GM18508 (cell line): ENCODE measurements around the gene ZFAND2B.
"Not testable (repeated sequence)": the region's sequence is repeated elsewhere in the genome, so short reads cannot be mapped to it uniquely, and the experiment has no call there.

Experiments used
- ATAC-seq: cut with Tn5 transposase; IDR thresholded peaks from one replicate; pipeline ENCODE4 v1.9.1; 2021; ENCODE audit warnings: moderate number of reproducible peaks; ENCODE audit not compliant: insufficient read depth, unreplicated experiment

Gene ZFAND2B

DNA sequence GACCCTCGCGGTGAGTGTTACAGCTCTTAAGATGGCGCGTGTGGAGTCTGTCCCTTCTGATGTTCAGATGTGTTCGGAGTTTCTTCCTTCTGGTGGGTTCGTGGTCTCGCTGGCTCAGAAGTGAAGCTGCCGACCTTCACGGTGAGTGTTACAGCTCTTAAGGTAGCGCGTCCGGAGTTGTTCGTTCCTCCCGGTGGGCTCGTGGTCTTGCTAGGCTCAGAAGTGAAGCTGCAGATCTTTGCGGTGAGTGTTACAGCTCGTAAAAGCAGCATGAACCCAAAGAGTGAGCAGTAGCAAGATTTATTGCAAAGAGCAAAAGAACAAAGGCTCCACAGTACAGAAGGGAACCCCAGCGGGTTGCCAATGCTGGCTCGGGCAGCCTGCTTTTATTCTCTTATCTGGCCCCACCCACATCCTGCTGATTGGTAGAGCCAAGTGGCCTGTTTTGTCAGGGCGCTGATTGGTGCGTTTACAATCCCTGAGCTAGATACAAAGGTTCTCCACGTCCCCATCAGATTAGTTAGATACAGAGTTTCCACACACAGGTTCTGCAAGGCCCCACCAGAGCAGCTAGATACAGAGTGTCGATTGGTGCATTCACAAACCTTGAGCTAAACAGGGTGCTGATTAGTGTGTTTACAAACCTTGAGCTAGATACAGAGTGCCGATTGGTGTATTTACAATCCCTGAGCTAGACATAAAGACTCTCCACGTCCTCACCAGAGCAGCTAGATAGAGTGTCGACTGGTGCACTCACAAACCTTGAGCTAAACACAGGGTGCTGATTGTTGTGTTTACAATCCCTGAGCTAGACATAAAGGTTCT is 5.9 kb upstream of the ZFAND2B start:
- ATAC-seq, result not testable (repeated sequence)

DNA sequence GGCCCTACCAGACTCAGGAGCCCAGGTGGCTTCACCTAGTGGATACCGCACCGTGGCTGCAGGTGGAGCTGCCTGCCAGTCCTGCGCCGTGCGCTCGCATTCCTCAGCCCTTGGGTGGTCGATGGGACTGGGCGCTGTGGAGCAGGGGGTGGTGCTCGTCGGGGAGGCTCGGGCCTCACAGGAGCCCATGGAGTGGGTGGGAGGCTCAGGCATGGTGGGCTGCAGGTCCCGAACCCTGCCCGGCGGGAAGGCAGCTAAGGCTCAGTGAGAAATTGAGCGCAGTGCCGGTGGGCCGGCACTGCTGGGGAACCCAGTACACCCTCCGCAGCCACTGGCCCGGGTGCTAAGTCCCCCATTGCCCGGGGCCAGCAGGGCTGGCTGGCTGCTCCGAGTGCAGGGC is 5.3 kb upstream of the ZFAND2B start:
- not testable (repeated sequence) for ATAC-seq

DNA sequence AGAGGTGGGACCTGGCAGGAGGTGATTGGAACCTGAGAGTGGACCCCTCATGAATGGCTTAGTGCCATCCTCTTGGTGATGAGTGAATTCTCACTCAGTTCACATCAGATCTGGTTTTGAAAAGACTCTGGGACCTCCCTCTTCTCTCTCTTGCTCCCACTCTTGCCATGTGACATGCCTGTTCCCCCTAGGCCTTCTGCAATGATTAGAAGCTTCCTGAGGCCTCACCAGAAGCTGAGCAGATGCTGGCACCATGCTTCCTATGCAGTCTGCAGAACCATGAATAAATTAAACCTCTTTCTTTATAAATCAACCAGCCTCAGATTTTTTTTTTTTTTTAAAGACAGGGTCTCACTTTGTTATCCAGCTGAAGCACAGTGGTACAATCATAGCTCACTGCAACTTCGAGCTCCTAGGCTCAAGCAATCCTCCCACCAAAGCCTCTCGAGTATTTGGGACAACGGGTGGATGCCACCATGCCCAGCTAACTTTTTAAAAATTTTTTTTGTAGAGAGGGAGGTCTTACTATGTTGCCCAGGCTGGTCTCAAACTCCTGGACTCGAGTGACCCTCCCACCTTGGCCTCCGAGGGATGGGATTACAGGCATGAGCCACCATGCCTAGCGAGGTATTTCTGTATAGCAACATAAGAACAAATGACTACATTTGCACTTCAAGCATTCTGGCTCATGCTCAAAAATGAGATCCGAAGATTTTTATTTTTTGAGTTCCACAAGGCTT is 2.0 kb upstream of the ZFAND2B start:
- no peak for ATAC-seq

DNA sequence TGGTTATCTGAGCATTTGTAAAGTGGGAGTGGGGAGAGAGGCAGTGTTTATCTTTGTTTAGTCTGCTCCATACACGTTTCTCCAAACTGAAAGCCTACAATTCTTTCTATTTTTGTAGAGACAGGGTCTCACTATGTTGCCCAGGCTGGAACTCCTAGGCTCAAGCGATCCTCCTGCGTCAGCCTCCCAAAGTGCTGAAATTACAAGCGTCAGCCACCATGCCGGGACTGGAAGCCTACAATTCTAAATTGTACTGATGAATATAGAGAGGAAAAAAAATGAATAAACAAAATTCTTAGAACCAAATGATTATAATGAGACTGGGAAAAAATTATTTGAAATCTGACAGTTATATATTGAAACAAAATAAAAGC is 1.4 kb upstream of the ZFAND2B start:
- ATAC-seq, result no peak

DNA sequence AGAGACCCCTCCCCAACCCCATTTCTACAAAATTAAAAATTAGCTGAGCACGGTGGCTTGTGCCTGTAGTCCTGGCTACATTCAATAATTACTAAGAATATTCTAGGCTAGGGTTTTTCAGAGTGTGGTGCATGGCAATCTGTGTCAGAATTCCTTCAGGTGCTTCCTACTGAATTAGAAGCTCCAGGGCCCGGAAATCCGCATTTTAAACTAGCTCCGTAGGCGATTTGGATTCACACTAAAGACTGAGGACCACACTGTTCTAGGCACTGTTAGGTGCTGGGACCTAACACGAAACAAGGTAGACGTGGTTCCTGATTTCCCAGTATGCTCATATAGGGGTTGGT is 628 bp upstream of the ZFAND2B start:
- ATAC-seq, result no peak

DNA sequence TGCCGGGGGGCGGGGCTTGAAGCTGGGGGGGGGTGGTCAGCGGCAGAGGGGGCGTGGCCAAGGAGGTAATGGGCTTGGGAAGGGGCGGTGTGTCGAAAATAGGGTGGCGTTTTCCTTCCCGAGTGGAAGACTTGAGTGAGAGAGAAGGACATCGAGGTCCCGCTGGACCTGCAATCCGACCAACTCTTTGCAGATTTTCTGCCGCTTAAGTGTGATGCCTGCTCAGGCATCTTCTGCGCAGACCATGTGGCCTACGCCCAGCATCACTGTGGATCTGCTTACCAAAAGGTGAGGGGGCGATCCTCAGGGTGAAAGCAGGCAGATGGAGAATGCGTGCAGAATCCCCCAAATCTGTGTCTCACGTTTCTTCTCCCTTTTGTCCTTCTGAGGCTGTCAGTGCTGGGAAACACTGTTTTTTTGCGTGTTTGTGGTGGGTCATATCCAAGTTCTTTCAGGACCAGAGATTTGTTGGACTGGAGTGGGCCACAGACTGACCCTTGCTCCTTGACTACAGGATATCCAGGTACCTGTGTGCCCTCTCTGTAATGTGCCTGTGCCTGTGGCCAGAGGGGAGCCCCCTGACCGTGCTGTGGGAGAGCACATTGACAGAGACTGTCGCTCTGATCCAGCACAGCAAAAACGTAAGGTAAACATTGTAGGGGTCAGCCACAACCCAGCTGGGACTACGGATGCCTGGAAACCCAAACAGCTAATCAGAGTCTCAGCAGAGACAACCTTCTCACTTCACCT is 727 bp downstream of the ZFAND2B start:
- ATAC-seq, result no peak

DNA sequence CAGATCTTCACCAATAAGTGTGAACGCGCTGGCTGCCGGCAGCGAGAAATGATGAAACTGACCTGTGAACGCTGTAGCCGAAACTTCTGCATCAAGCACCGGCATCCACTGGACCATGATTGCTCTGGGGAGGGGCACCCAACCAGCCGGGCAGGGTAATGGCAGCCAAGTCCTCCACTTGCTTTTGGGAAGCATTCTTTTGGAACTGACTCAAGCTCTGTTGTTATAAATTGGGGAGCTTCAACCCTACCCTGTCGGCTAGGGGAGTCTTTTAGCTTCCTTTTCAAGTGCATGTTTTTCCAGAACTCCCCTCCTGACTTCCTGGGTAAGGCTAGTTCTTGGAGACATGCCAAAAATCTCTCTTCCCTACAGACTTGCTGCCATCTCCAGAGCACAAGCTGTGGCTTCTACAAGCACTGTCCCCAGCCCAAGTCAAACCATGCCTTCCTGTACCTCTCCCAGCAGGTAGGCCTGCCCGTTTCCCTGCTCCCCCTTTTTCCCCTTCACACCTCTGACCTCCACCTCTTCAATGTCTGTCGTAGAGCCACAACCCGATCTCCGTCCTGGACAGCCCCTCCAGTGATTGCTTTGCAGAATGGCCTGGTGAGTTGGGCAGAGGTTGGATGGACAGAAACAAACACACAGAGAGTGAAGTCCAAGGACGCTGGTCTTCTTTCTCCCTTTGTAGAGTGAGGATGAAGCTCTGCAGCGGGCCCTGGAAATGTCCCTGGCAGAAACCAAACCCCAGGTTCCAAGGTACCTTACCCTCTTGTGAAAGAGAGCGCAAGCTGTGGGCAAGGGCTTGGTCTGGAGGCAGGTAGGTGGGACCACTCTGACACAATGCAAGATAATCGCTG is 1.5 kb downstream of the ZFAND2B start:
- no peak for ATAC-seq

DNA sequence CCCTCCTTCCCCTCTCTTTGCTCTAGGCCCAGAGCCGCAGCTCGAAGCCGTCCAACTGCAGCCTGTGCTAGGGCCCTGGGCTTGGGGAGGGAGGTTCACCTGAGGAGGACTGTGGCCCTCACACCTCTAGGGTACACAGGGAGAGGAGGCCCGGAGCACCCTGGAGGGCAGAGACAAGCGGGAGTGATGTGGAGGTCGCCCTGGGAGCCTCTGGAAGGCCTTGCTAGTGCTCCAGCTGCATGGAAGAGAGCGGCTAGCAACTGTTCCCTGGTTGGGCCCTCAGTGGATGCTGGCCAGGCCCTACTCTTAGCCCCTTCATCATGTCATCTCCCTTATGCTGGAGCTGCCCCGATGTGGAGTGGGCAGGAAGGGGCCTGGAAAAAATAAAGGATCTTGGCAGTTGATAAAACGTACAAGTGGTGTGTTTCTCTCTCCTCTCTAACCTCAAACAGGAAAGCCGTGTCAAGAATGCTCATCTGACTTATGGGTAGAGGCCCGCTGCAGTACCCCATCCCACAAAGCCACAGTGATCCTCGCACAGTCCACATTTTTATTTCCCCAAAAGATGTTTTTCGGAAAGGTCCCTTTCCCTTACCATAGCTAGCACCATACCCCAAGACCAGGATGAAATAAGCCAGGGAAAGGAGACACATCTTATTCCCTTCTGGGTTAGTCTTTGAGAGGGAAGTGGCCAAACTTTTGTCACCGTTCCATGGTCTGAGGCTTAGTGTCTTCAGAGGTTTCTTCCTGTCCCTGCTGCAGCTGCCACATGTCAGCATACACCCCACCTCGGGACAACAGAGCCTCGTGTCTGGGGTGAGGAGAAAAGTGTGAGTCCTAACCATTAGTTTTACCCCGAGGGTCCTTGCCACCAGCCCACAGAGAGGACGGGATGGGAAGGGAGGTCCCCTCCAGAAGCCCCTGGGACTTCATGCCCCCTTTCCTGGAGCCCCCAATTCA is 2.9 kb downstream of the ZFAND2B start:
- ATAC-seq, result no peak

DNA sequence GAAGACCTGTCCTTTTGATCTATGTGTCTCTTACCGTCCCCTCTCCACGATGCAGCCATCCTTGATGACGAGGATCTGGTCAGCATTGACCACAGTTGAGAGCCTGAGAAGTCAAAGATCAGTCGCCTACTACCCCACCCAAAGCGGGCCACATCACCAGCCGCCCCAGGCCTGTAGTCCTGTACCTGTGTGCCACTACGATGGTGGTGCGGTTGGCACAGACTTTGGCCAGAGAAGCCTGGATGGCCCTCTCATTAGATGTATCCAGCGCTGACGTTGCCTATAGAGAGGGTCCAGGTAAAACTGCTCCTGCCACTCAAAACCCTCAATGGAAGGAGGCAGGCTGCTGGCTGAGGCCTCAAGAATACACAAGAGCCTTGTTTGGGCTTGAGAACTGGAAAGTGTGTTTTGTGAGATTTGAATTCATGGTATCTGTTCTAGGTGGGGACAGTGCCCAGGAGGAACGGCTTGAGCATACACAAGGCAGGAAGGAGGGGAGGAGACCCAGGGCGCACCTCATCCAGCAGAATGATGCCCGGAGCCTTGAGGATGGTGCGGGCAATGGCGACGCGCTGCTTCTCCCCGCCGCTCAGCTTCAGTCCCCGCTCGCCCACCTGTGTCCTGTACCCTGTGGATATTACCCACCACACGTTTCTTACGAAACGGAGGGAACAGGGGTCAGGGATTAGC is 3.8 kb downstream of the ZFAND2B start:
- ATAC-seq, result no peak

DNA sequence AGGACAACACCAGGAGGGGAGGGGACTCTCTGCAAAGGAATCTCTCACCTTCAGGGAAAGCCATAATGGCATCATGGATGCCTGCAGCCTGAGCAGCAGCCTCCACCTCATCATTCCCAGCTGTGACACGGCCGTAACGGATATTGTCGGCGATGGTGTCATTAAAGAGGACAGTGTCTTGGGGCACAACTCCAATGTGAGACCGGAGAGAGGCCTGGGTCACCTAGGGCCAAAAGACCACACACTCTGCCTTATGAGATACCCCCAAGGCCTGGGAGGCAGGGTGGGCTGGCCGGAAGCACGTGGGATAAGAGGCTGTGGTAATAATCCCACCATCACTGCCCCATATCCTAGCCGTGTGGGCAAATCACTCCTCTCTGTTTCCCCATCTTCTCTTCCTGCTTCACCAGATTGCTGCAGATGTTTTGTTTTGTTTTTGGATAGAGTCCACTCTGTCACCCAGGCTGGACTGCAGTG is 4.3 kb downstream of the ZFAND2B start:
- no peak for ATAC-seq

DNA sequence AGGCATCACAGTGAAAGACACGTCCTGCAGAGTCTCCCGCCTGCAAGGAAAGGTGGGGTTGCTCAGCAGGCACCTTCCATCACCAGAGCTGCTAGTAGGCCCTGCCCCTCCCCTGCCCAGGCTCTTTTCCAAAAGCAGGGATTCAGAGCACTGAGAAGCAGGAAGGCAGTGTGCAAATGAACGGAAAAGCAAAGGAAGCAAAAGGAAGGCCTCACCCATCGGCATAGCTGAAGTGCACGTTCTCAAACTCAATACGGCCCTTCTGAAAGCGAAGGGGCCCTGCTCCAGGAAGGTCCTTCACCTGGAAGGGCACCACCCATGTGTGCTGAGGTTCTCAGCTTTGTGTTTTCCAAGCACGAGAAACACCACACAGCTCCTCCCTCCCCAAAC is 6.4 kb downstream of the ZFAND2B start:
- no peak for ATAC-seq

DNA sequence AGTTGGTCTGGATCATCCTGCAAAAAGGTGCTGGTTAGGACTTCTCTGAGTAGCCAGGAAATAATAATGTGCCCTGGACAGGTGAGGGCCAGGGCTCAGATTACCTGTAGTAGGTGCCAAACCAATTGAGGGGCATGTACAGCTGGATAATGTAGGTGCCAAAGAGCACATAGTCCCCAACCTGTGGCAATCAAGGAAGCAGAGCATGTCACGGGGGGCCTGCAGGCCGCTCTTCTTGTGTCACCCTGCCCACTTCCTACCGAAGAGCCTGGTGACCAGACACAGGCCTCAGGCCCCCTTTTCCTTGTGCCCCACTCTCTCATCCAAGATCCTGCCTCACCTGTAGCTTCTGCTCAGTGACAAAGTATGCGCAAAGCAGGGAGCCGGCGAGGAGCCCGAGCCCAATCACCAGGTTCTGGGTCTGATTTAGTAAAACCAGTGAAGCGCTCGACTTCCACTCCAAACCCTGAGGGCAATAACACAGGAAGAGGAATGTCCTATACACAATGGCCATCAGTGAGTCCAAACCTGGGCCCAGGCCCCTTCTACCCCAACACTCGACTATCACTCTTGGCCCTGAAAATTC is 7.0 kb downstream of the ZFAND2B start:
- no peak for ATAC-seq

DNA sequence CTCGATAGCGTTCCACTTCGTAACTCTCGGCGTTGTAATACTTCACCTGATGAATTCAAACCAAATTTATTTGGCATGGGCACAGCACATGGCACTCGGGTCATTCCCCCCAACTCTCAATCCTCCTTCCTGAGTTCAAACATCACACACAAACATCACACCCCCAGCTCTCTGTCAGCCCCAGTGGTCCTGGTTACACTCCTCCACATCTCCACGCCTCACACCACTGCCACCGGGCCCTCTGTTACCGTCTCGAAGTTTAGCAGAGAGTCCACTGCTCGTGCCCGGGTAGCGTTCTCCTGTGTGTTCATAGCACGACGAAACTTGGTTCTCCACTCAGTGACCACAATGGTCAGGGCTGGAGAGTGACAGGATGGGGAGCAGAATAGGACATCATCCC is 7.6 kb downstream of the ZFAND2B start:
- ATAC-seq, result no peak

DNA sequence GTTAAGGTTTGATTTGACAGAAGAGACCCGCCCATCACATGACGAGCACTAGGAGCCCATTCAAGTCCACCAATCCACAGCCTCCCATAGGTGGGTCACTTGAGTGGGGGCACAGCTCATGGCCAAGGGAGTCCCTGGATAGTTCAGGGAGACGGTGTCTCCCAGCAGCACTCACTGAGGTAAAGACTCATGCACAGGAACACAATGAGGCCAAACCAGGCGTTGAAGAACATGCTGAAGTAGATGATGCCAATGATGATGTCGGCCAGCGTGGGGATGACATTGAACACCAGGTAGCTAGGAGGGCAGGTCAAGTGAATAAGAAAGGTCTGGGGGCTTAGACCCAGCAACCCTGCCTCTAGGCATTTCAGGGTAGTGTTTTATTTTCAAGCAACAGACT is 8.2 kb downstream of the ZFAND2B start:
- ATAC-seq, result no peak

DNA sequence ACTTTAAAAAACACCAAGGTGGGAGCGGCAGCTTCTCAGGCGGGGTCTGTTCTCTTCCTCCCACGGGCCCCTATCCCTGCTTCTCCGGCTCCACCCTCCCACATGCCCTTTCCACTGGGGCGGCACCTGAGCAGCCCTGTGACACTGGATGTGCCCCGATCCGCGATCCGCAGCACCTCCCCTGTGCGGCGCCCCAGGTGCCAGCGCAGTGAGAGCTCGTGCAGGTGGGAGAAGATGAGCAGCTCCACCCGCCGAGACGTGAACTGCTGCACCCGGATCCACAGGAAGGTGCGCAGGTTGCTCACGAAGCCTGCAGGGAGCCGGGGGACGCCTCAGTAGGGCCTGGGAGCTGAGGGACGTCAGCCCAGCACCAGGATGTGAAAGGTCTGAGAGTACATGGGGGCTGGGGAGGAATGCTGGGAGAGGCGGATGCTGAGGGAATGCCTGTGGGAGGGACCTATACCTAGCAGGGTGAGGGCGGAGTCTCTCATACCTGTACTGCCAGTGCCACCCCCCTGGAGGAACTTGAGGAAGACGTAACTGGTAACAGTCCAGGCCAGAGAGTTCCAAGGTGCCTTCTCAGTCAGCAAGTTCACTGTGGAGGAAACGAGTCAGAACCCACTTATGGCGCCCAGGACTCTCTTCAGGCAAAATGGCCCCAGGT is 9.4 kb downstream of the ZFAND2B start:
- no peak for ATAC-seq

DNA sequence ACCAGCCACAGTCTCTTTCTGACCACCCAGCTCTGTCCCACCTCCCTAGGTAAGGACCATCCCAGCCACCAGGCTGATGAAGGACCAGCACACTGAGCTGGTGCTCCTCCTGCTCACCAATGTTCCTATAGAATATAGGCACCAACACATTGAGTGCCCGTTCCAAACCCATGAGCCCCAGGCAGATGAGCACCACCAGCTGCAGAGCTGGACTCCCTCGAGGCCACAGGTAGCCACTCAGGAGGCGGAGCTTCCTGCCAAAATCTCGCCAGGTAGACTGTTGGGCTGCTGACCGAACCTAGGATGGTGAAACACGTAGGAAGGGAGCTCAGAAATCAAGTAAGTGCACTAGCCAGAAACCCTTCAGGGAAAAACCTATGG is 9.9 kb downstream of the ZFAND2B start:
- ATAC-seq, result no peak

DNA sequence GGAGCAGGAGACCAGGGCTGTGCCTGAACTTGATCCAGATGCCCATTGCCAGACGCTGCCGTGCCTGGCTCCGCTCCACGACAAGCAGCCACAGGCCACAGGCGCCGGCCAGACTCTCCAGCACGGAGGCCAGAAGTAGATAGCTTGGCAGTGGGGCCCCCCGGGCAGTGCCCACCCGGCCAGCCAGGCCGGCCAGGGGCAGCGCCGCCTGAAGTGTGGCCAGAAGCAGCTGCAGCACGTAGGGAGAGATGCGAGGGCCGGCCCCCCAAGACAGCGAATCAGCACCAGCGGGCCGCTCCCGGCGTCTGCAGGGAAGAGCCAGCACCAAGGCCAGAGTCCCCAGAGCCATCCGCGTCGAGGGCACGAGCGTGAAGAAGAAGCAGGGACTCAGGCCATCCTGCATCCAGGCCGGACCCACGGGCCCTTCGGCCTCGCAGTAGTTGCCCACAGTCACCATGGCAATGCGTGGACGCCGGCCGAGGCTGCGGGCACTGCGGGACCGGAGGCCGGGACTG is 11.7 kb downstream of the ZFAND2B start:
- no peak for ATAC-seq
